Skeletal muscle tissue (tissue), 4 donors: Measurements from ENCODE around the gene GNB1L. TPM values are rescaled to one million over a fixed set of nuclear protein-coding genes. Genes with fewer than 3 reads are reported as not detected.
A peak's percentile ranks its signal among the peaks of the same experiment; 100 is the strongest.

ENCODE experiments used
- H3K27ac ChIP-seq: one replicate; pipeline ENCODE4 v1.7.0; 2013; ENCODE audit warnings: mild to moderate bottlenecking, low read depth, low read length, inconsistent platforms
- H3K27me3 ChIP-seq, 3 donors: one replicate each; pipeline ENCODE4 v1.7.0; 2013; ENCODE audit warnings: low read length in 3 of 3; ENCODE audit not compliant: control insufficient read depth in 3 of 3, insufficient read depth in 3 of 3
- H3K36me3 ChIP-seq, 3 donors: one replicate each; pipeline ENCODE4 v1.7.0; 2013; ENCODE audit warnings: low read length in 3 of 3; ENCODE audit not compliant: control insufficient read depth in 3 of 3, insufficient read depth in 3 of 3
- H3K4me1 ChIP-seq, 3 donors: one replicate each; pipeline ENCODE4 v1.7.0; 2013; ENCODE audit warnings: low read length in 3 of 3, mild to moderate bottlenecking in 3 of 3; ENCODE audit not compliant: control insufficient read depth in 3 of 3, insufficient read depth in 3 of 3
- H3K4me3 ChIP-seq, 3 donors: one replicate each; pipeline ENCODE4 v1.7.0; 2013; ENCODE audit warnings: low read length in 3 of 3
- H3K9ac ChIP-seq, 3 donors: one replicate each; pipeline ENCODE4 v1.7.0; 2013; ENCODE audit warnings: low read length in 3 of 3, mild to moderate bottlenecking in 3 of 3, moderate library complexity in 2 of 3, low read depth in 1 of 3
- H3K9me3 ChIP-seq, 3 donors: one replicate each; pipeline ENCODE4 v1.7.0; 2013; ENCODE audit warnings: low read length in 3 of 3; ENCODE audit not compliant: control insufficient read depth in 3 of 3
- total RNA-seq: library from RNA; depleted of rRNA; stranded (reverse); fragments of >200 nt; gene quantifications from one replicate; pipeline ENCODE4 v1.2.3, GENCODE V29; 2014
- donor health status: Osteomylitis.

GNB1L gene
- total RNA-seq, 1 donor from 2014 or later: 4.7 TPM

DNA sequence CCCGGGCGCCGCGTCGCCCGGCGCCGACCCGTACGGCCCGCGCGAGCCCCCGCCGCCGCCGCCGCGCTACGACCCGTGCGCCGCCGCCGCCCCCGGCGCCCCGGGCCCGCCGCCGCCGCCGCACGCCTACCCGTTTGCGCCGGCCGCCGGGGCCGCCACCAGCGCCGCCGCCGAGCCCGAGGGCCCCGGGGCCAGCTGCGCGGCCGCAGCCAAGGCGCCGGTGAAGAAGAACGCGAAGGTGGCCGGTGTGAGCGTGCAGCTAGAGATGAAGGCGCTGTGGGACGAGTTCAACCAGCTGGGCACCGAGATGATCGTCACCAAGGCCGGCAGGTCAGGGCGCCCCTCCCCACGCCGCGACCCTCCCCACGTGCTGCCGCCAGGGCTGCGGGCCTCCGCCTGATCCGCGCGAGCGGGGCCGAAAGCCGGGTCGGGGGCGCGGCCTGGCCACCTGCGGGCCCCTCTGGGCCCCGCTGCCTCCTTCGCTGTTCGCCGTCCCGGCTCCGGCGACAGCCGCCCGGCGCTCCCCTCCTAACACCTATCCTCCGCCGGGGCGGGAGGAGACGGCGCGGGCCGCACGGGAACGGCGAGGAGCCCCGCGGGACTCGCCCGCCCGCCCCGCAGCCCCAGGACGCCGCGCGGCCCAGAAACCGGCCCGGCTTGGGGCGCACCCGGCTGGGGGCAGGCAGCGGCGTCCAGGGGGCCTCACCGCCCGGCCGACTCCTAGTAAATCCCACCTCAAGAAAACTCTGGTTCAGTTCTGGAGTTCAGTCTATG lies 93.5 kb downstream of the GNB1L start:
- Histone ChIP-seq H3K27ac (peak overlapping the region; percentile 38), H3K4me1 (peaks cover 8 to 12% (median 12%) of the 10 kb centered on the region in 3 donors), H3K9me3 (no peaks in the 10 kb centered on the region), H3K4me3 (peak overlapping the region; percentile 66 to 81 (median 67)), H3K9ac (peak overlapping the region; percentile 75 to 91 (median 81)), H3K36me3 (peaks cover 0 to 3% (median 3%) of the 10 kb centered on the region in 3 donors), H3K27me3 (peaks cover 7 to 41% (median 16%) of the 10 kb centered on the region in 3 donors)

DNA sequence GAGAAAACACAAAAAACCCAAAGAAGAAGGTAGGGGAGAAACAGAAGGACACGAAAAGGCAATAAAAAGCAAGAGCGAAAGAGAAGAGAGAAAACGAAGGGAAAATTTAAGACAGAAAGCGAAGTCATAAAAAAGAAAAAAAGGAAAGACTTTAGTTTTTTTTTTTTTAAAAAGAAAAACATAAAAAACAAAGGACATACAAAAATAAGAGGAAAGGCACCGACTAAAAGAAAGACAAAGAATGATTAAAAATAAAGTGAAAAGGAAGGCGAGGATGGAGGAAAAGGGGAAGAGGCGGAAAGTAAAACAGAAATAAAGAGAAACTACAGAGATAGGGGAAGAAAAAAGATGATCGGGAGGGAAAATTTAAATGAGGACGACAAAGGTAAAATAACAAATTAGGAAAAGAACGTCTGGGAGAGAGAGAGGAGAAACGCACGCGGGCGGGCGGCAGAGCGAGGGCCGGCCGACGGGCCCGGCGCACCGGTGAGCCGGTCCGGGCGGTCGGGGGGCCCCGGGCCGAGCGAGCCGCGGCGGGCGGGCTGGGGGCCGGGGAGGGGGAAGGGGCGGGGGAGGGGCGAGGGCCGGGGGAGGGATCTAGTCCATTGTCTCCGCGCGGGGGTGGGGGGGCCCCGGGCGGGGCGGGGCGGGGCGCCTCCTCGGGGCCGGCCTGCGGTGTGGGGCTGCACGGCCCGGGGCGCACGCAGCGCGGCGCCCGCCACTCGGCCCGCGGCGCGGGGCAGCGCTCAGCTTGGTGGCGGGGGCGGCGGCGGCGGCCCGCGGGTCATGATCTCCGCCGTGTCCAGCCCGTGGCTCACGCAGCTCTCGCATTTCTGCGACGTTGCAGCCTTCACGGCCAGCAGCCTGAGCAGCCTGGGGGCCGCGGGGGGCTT lies 94.4 kb downstream of the GNB1L start, which contains the start of gene TBX1:
Gene TBX1, plus strand, starts transcription at position 721 of the 893 bp plus-strand sequence. Its CDS starts 66 bp downstream, at position 787.
- Histone ChIP-seq H3K9me3 (no peaks in the 10 kb centered on the region), H3K4me1 (peaks cover 8 to 12% (median 12%) of the 10 kb centered on the region in 3 donors), H3K9ac (peak within 1 kb of the TSS; percentile 75 to 91 (median 81)), H3K36me3 (peaks cover 0 to 3% (median 3%) of the 10 kb centered on the region in 3 donors), H3K27ac (peak within 1 kb of the TSS; percentile 38), H3K4me3 (peak within 1 kb of the TSS; percentile 66 to 81 (median 67)), H3K27me3 (peaks cover 9 to 49% (median 20%) of the 10 kb centered on the region in 3 donors)

DNA sequence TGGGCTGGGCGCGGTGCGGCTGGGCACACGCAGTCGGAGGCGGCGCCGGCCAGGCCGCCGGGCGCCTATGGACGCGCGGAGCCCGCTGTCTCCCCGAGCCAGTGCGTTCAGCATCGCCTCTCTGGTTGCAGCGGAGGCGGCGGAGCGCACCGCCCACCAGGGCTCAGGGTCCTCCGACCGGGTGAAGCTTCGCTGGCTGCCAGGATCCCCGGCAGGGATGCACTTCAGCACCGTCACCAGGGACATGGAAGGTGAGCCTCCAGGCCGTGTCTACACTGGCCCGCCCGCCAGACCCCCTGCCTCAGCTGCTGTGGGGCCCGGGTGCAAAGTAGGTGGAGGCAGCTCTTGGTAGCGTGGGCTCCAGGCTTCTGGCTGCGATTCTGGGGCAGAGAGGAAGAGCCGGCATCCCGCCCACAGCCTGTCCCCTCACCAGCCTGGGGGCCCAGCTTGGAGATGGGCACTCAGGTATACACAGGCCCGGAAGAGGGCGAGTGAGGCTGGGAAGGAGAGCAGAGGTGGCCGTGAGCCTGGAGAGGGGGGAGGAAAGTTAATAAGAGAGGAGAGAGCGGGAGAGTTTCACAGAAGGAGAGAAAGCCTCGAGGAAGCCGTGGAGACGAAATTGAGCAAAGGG lies 95.1 kb downstream of the GNB1L start:
- Histone ChIP-seq H3K9ac (peak overlapping the region in 1 of 3 donors; percentile 25), H3K9me3 (no peaks in the 10 kb centered on the region), H3K4me3 (no peak overlapping the region), H3K27ac (no peak overlapping the region), H3K27me3 (peaks cover 14 to 54% (median 18%) of the 10 kb centered on the region in 3 donors), H3K4me1 (peaks cover 8 to 12% (median 12%) of the 10 kb centered on the region in 3 donors), H3K36me3 (peaks cover 0 to 2% (median 0%) of the 10 kb centered on the region in 3 donors)

DNA sequence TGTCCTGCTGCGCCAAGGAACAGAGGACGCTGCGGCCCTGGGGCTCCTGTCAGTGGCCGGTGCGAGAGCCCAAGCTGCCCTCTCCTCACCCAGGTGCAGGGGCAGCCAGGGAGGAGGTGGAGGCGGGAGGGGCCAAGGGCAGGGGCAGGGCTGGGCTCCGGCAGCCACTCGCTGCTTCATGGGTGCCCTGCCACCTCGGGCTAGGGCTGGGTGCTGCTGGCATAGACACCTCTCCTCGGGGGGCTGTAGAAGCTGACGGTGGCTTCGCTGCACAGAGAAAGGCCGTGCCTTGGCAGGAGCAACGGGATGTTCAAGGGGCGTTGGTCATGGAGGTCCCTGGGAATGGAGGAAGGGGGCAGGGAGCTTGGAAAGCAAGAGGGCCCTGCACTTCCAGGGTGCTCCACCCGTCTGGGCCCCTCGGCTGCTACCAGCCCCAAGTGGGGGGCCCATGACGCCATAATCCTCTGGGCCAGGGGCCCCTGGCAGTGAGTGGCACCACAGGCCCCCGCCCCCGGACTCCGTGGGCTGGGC lies 95.7 kb downstream of the GNB1L start:
- Histone ChIP-seq H3K27ac (no peak overlapping the region), H3K9me3 (no peaks in the 10 kb centered on the region), H3K4me3 (no peak overlapping the region), H3K9ac (peak overlapping the region in 1 of 3 donors; percentile 25), H3K4me1 (peaks cover 8 to 12% (median 12%) of the 10 kb centered on the region in 3 donors), H3K36me3 (no peaks in the 10 kb centered on the region), H3K27me3 (peaks cover 19 to 55% (median 23%) of the 10 kb centered on the region in 3 donors)

DNA sequence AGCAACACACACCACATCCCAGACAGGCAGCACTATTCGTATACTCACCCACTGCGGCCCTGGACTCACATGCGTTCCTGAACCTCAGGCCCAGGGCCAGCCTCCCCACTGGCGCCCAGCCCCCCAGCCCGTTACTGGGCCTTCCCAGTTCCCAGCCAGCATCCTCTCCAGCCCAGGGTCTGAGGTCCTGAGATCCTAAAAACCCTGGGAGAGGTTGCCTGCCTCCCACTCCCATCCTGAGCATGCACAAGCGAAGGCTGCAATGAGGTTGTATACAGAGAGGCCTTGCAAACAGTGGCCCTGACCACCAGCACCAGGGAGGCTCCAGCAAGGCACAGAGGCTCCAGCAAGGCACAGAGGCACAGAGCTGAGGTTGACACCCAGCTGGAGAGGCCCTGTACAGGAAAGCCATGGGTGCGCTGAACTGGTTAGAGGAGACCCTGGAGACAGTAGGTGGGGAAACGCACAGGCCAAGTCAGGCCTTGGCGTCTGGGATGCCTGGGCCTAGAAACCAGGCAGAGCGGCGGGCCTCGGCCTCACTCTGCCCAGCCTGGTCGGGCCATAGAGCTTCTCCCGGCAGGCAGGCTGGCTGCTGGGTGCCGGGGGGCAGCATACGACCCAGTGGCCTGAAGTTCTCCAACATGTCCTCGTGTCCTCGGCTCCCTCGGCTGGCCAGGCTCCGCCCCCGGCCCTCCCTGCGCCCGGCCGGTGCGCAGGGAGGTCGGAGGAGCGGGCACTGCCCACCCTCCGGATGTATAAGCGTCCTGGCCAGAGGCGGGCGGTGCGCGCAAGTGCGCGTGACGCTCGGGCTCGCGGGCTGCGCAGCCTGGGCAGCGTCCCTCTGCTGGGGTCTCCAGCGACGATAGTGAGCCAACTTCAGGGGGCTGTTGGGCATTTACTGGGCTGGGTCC lies 96.4 kb downstream of the GNB1L start:
- Histone ChIP-seq H3K4me1 (peaks cover 8 to 12% (median 12%) of the 10 kb centered on the region in 3 donors), H3K4me3 (no peak overlapping the region), H3K27me3 (peaks cover 26 to 55% (median 26%) of the 10 kb centered on the region in 3 donors), H3K9ac (peak overlapping the region in 1 of 3 donors; percentile 25), H3K36me3 (no peaks in the 10 kb centered on the region), H3K9me3 (no peaks in the 10 kb centered on the region), H3K27ac (no peak overlapping the region)

DNA sequence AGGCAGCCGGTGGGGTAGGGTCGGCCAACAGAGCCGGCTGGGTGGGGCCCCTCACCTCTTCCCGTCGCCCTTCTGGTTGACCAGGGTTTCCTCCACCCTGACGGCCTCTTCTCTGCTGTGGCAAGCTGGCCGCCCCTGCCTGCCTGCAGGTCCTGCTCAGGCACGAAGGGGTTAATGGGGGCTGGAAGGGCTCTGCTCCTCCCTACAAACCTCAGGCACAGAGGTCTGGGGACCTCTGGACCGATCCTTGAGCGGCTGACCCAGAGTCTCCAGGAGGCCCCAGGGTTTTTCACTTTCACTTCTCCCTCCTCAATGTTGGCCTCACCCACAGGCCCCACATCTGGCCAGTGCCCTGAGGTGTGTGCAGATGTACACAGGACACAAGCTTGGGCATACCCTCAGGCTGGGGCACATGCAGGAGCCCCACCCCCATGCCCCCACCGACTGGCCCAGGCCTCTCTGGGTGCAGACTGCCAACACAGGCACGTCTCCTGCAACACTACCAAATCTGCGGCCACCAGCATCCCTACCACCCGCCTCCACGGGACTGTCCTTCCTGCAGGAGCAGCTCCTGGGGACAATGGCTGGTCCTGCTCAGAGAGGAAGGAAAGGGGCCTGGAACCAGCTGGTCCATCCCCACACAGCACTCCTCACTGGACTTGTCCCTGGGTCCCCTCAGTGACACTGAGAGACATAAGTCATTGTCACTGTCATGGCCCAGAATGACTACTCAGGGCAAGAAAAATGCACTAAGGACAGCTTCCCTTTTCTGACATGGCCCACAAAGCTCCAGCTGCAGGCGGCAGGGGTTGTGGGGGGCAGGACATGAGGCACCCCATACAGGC lies 97.3 kb downstream of the GNB1L start:
- Histone ChIP-seq H3K9me3 (no peaks in the 10 kb centered on the region), H3K36me3 (no peaks in the 10 kb centered on the region), H3K4me3 (no peak overlapping the region), H3K9ac (peak overlapping the region in 1 of 3 donors; percentile 8), H3K27me3 (peaks cover 30 to 51% (median 35%) of the 10 kb centered on the region in 3 donors), H3K4me1 (peaks cover 1 to 4% (median 3%) of the 10 kb centered on the region in 3 donors), H3K27ac (no peak overlapping the region)

DNA sequence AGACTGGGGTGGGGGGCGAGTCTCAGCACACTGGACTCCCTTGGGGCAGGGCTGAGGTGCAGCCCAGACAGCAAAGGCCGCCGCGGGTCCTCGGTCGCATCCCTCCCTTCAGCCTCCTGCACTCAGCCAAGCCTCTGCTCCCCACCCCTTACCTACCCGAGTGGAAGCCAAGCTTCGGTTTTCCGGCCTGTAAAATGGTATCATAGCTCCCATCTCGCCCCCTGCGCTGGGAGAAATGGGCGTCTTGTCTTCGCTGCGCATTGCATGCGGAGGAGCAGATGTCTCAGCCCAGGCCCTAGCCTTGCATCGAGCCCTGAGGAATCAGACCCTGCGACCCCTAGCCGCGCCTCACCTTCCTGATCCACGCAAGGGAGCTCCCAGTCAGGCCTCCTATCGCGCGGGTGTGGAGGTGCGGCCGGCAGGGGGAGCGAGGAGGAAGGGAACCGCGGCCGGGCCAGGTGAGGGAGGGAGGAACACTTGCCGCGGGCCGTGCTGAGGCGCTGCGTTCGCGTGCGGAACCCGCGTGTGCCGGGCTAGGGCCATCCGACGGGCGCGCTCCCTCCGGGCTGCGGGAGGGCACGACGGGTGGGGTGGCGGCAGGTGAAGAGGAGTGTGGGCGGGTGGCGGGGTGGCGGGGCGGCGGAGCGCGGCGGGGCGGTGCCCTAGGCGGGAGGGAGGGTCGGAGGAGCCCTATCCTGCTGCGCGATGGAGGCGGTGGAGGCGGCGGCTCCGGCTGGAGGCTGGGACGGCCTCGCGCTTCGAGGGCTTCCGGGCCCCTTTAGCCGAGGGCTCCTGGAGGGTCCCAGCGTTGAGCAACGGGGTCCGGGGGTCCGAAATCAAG lies 98.2 kb downstream of the GNB1L start:
- Histone ChIP-seq H3K4me1 (no peaks in the 10 kb centered on the region), H3K9me3 (no peaks in the 10 kb centered on the region), H3K27me3 (peaks cover 30 to 54% (median 39%) of the 10 kb centered on the region in 3 donors), H3K9ac (no peak overlapping the region), H3K4me3 (no peak overlapping the region), H3K27ac (no peak overlapping the region), H3K36me3 (no peaks in the 10 kb centered on the region)
